Activated naive CD4-positive, alpha-beta T cell treated with anti-CD3 and anti-CD28 coated beads, Interleukin-2, amount 10 ng/mL, durations not matched to agents 5 hours and 36 hours (primary cell): ENCODE data around the gene PAPLN. TPM values are rescaled to one million over a fixed set of nuclear protein-coding genes. Genes with fewer than 3 reads are reported as not detected.

Experiments
- total RNA-seq, 2 experiments: library from RNA; stranded (reverse); gene quantifications; one replicate each; pipeline ENCODE4 v1.2.3, GENCODE V29; 2021

PAPLN gene
- under 1 TPM; 0.23 to 0.36 TPM for total RNA-seq

DNA sequence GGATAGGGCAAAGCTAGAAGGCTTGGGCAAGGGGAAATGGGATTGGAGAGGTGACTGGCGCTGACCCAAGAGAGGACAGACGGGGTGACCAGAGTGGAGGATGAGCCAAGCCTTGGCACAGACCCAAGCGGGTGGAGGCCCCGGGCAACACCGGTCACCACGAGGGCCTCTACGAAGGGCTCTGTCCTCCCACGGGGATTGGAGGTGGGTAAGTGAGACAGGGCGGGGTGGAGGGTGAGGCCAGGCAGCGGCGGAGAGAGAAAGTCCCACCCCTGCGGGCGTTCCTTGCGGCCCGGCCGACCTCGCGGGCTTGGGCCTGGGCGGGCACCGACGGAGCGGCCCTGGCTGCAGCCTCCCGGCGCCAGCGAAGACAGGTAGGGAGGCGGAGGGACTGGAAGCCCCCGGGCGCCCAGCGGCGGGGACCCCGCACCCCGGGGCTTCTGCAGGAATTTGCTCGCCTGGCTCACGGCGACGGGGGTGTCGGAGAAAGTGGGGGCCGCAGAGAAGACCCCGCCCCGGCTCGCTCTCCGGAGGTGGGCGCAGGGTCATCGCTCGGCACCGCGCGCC lies at the start of gene PAPLN:
PAPLN (plus strand) TSS at position 288 of the 567 bp plus-strand sequence. CDS start 2,273 bp downstream, outside the sequence.

Other genes starting within 250 kb of the PAPLN start
- 10 to 100 TPM; 15.2 to 17.5 TPM for gene ZFYVE1, start 210.4 kb upstream of the PAPLN start, total RNA-seq
- gene RBM25, start 179.0 kb upstream of the PAPLN start, total RNA-seq = 10 to 100 TPM; 87.8 to 89.0 TPM
- 10 to 100 TPM; 44.5 to 48.4 TPM for gene PSEN1, start 101.0 kb upstream of the PAPLN start, total RNA-seq
- 10 to 100 TPM; 47.7 to 47.8 TPM for gene NUMB, start 221.0 kb downstream of the PAPLN start, total RNA-seq